ENCODE measurements around the gene TCIRG1.
A peak's percentile ranks its signal among the peaks of the same experiment; 100 is the strongest.

The TCIRG1 gene

DNA sequence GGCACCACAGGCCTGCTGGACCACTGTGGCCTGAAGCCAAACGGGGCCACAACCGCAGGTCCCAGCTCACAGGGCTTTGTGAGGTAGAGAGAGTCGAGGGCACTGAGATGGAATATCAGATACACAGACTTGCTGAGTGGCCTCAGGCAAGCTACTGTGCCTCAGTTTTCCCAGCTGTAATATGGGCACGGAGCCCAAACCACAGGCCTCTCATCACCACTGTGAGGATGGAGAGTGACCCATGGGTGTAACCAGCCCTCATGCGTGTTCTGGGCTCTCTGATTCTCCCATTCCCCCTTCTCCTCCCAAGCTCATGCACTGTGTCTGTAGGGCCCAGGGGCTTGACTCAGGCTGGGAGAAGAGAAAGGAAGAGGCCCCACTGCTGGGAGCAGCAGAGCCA lies 39.1 kb upstream of the TCIRG1 start:
- H3K27me3 Mint-ChIP-seq (ENCODE audit: low read depth) = no peaks in the 10 kb centered on the region
- no peak overlapping the region for H3K4me3 Mint-ChIP-seq
- no peak overlapping the region for H3K27ac Mint-ChIP-seq
- DNase-seq (ENCODE audit: low spot score) = no peak
- H3K4me1 Mint-ChIP-seq (ENCODE audit: low read depth) = peaks cover 16% of the 10 kb centered on the region
- H3K9me3 Mint-ChIP-seq = no peaks in the 10 kb centered on the region
- H3K36me3 Mint-ChIP-seq (ENCODE audit: low read depth) = peaks cover 6% of the 10 kb centered on the region

DNA sequence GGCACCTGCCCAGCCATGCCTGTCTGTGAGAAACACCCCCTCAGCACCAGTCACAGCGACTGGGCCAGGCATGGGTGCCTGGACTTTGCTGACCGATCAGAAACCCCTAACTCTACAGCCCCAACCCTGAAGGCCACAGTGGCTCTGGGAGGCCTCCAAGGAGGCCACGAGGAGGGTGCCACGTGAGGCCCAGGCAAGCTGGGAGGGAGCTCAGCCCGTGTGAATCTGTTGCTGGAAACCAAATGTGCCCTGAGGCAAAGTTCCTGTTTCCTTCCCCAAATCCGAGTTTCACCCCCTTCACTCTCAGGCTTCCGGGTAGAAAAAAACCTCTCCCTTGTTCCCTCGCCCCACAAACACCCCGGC lies 36.3 kb upstream of the TCIRG1 start:
- peak overlapping the region; percentile 76 for H3K4me3 Mint-ChIP-seq
- H3K36me3 Mint-ChIP-seq (ENCODE audit: low read depth) = no peaks in the 10 kb centered on the region
- DNase-seq (ENCODE audit: low spot score) = no peak
- H3K4me1 Mint-ChIP-seq (ENCODE audit: low read depth) = peaks cover 17% of the 10 kb centered on the region
- no peak overlapping the region for H3K27ac Mint-ChIP-seq
- H3K27me3 Mint-ChIP-seq (ENCODE audit: low read depth) = no peaks in the 10 kb centered on the region
- H3K9me3 Mint-ChIP-seq = no peaks in the 10 kb centered on the region

DNA sequence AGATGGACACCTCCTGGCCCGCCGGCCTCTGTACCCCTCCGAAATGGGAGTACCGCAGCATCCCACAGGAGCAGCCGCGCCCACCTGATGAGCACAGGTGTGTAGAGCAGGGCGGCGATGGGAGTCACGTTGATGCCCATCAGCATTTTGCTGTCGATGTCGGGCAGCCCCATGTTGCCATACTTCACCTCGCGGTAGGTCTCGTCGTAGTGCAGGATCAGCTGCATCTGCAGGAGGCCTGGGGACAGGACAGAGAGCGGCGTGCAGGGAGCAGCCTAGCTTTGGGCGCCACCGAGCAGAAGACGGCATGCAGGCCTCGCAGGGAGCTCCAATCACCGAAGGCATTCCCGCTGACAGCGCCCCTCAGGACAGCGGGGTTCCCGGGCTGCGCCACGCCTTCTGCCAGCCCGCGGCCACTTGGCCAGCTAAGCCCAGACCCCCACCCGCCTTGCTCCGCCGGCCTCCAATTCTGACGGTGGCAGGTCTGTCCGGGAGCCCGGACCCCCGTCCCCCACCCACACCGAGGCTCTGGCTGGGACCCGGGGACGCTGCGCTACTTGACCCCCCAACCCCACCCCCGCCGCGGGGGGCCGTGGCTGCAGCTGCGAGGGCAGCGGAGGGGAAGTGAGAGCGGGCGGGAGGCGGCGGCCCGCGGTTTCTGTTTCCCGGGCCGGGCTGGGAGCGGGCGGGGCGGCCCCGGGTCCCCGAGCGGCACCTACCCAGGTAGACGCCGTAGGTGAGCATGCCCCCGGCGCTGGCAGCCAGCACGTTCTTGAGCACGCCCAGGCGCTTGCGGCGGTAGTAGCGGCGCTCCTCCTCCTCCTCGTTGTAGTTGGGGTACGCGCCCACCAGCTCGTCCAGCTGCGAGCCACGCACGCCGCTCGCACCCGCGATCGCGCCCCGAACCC lies 35.6 kb upstream of the TCIRG1 start:
- no peaks in the 10 kb centered on the region for H3K9me3 Mint-ChIP-seq
- peak overlapping the region; percentile 76 for H3K4me3 Mint-ChIP-seq
- DNase-seq (ENCODE audit: low spot score) = no peak
- no peak overlapping the region for H3K27ac Mint-ChIP-seq
- no peaks in the 10 kb centered on the region for H3K36me3 Mint-ChIP-seq (ENCODE audit: low read depth)
- no peaks in the 10 kb centered on the region for H3K27me3 Mint-ChIP-seq (ENCODE audit: low read depth)
- H3K4me1 Mint-ChIP-seq (ENCODE audit: low read depth) = peaks cover 15% of the 10 kb centered on the region

DNA sequence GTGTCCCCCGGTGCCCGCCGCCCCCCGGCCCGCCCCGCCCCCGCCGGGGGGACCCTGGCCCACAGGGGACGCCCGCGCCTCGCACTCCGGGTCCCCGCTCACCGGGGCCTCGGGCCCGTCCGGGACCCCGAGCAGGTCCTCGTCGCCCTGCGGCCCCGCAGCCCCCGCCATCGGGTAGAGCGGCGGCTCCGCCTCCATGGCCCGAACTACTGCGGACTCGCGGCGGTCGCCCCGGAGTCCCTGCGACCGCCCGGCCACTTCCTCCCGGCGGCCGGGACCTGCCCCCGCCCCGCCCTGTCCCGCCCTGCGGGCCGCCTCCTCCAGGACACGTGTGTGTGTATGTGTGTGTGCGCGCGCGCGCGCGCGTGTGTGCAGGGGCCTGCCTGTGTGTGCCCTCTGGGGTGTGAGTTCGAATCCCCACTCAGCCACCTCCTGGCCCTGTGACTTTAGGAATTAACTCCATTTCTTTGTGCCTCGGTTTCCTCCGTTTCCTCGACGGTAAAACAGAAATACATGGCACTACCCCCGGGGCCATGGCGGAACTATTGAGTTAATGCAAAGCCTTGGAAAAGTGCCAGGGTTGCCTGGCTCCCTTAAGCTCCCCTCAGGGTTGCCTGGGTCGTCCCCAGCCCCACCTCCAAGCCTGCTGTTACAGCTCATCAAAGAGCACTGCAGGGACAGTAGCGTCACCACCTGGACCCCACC lies 34.8 kb upstream of the TCIRG1 start, which contains the start of gene UNC93B1:
UNC93B1 (minus strand) TSS at position 252 of the 705 bp plus-strand sequence; CDS start at position 198, 54 bp downstream.
- no peaks in the 10 kb centered on the region for H3K36me3 Mint-ChIP-seq (ENCODE audit: low read depth)
- H3K4me1 Mint-ChIP-seq (ENCODE audit: low read depth) = peaks cover 11% of the 10 kb centered on the region

DNA sequence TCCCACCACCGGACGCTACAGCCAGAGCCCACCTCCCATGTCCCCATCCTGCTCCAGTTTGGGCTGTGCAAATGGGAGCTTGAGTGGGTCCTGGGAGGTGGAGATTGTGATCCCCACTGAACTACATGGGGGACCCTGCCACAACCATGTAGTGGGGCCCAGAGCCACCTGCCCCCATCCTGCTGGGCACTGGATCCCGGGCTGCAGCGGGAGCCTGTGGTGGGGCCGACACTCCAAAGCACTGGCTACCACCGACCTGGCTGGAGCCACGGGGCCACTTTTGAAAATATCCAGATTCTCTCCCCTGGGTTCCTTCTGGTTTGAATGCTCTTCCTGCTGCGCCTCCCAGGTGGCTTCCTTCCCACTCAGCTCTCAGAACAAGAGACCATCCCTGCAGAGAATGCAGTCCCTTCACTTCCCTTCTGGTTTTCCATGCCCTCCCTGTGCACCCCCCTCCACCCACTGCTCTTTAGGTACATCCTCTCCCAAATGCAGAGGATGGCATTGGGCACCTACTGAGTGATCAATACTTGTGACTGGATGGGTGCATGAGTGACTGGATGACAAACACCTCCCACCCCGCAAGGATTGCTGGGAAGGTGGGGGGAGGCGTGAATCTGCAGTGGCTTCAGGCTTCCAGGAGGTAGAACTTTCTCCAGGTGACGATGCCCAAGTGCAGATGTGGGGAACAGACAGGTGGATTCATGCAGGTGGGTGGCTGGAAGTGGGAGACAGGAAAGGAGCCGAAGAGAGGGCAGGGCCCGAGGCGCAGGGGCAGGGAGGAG lies 34.1 kb upstream of the TCIRG1 start:
- H3K27ac Mint-ChIP-seq = peak overlapping the region; percentile 36
- H3K9me3 Mint-ChIP-seq = no peaks in the 10 kb centered on the region
- peak overlapping the region; percentile 82 for H3K4me3 Mint-ChIP-seq
- no peaks in the 10 kb centered on the region for H3K36me3 Mint-ChIP-seq (ENCODE audit: low read depth)
- no peaks in the 10 kb centered on the region for H3K27me3 Mint-ChIP-seq (ENCODE audit: low read depth)
- no peak for DNase-seq (ENCODE audit: low spot score)
- H3K4me1 Mint-ChIP-seq (ENCODE audit: low read depth) = peaks cover 11% of the 10 kb centered on the region

More for the DNA sequence above, 34.8 kb upstream of the TCIRG1 start, which contains the start of gene UNC93B1:
- no peaks in the 10 kb centered on the region for H3K9me3 Mint-ChIP-seq
- peak; percentile 83 for DNase-seq (ENCODE audit: low spot score)
- peak within 1 kb of the TSS; percentile 70 for H3K27ac Mint-ChIP-seq
- H3K4me3 Mint-ChIP-seq = peak within 1 kb of the TSS; percentile 82
- no peaks in the 10 kb centered on the region for H3K27me3 Mint-ChIP-seq (ENCODE audit: low read depth)

DNA sequence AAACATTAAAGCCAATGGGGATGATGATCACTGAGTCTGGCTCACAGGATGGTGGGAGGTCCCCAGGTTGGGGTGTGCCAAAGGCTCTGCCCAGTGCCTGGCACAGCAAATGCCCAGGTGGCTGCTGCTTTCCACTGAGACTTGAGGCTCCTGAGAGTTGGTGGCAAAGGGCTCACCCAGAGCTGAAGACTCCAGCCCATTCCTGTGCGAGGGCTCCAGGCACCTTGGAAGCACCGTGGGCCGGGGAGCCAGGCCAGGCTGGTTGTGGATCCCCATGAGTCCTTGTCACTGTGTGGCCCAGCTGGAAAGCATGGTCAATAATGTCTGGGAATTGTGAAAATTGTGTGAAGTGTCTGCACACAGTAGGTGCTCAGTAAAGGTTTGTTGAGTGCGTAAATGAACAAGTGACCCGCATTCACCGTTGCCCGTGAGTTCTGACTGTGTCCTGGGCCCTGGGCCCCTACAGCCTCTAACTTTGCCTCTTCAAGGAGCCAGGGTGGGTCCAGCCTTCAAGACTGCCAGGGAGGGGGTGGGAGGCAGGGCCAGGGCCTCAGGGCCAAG lies 32.1 kb upstream of the TCIRG1 start:
- Mint-ChIP-seq H3K4me1 (ENCODE audit: low read depth) (peaks cover 11% of the 10 kb centered on the region), H3K27me3 (ENCODE audit: low read depth) (no peaks in the 10 kb centered on the region), H3K4me3 (no peak overlapping the region), H3K36me3 (ENCODE audit: low read depth) (no peaks in the 10 kb centered on the region), H3K27ac (no peak overlapping the region), H3K9me3 (no peaks in the 10 kb centered on the region)
- DNase-seq (ENCODE audit: low spot score) = no peak

DNA sequence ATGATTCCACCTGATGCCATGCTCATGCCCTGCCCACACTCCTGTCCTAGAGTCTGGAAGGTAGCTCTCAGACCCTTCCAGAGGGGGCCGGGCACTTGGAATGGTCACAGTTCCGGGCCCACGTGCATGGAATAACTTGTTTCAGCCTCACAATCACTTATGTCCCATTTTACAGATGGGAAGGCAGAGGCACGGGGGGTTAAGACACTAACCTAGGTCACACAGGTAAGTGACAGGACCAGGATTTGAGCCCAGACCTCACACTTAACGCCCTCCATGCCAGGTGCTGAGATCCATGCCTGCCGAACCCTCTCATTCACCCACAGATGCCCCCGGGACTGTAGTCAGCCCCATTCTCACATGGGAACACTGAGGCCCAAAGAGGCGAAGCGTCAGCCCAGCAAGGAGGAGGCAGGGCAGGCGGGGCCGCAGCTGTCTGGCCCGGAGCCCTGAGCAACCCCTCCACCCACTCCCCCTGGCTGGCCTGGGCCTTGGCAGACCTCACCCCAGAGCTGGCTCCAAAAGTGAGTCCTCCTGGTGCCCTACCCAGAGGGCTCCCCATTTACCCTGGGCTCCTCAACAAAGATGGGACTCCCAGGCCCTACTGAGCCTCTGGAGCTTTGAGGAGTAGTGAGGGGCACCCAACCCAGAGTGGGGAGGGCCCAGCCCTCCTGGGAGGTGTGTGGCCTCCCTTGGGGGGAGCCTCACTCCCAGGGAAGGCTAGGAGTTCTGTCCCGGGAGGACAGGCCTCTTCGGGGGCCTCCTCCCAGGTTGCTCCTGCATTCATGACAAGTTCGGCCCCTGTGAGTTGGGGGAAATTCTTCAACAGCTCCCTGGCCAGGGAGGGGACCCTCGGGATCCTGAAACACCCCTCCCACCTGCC lies 31.1 kb upstream of the TCIRG1 start:
- Mint-ChIP-seq H3K4me1 (ENCODE audit: low read depth) (peaks cover 9% of the 10 kb centered on the region), H3K36me3 (ENCODE audit: low read depth) (no peaks in the 10 kb centered on the region), H3K9me3 (no peaks in the 10 kb centered on the region), H3K4me3 (no peak overlapping the region), H3K27ac (no peak overlapping the region), H3K27me3 (ENCODE audit: low read depth) (no peaks in the 10 kb centered on the region)
- no peak for DNase-seq (ENCODE audit: low spot score)

DNA sequence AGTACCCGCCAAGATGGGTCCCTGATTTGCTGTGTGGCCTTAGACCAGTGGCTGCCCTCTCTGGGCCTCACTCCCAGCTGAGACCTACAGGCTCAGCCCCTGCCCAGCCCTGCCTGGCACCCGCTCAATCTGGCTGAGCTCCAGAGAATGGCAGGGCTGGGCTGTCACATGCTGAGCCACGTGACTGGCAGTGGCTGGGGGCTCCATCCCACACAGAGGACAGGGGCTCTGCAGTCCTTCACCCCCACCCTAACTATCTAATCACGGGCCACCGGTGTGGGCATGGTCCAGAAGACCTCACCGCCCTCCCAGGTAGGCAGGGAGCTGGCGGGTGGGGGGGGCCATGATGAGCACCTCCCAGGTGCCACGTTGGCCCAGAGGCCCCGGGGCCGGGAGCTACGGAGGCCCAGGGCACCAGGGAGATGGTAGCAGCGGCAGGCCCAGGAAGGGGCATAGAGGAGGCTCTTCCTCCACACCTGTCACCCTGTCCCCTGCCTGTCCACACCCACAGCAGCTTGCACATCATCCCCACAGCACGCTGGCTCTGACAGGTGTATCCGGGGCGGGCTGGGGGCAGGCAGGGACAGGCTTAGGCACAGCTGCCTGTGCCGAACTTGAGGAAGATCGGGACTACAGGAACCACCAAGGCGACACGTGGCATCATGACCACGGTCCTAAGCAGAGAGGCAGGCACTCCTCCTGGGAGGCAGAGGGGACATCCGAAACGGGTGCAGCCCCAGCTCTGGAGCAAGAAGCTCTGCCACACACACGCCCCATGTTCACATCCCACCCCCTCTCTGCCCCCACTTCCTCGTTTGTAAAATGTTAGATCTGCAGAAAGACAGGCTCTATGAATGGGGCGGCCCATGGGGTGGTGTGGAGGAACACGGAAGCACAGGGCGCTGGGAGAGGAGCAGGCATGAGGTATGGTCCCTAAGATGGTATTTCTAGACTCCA lies 30.2 kb upstream of the TCIRG1 start:
- DNase-seq (ENCODE audit: low spot score) = no peak
- no peaks in the 10 kb centered on the region for H3K27me3 Mint-ChIP-seq (ENCODE audit: low read depth)
- H3K27ac Mint-ChIP-seq = no peak overlapping the region
- no peak overlapping the region for H3K4me3 Mint-ChIP-seq
- H3K9me3 Mint-ChIP-seq = no peaks in the 10 kb centered on the region
- H3K4me1 Mint-ChIP-seq (ENCODE audit: low read depth) = peaks cover 9% of the 10 kb centered on the region
- no peaks in the 10 kb centered on the region for H3K36me3 Mint-ChIP-seq (ENCODE audit: low read depth)

DNA sequence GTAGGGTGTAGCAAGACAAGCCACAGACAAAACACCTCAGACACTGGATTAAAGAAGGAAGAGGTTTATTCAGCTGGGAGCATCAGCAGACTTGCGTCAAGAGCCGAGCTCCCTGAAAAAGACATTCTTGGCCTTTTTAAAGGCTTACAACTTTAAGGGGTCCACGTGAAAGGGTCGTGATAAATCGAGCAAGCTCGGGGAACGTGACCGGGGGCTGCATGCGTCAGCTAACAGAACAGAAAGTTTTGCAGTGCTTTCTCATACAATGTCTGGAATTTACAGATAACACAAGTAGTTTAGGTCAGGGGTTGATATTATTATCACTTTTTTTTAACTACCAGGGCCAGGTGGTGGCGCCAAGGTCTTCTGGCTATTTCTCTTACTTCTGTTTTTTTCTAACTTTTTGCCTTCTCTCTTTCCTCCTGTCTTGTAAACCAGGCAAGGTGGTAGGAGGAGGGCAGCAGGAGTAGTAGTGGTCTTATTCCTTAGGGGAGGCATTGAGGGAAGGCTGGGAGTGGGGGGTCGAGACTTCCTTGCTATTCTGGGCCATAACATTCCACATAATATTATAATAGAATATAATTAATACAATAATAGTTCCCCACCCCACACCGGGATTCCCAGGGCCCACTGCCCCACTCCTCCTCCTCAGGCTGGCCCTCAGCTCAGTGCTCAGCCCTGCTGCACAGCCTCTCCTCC lies 29.3 kb upstream of the TCIRG1 start:
- no peaks in the 10 kb centered on the region for H3K36me3 Mint-ChIP-seq (ENCODE audit: low read depth)
- DNase-seq (ENCODE audit: low spot score) = no peak
- peaks cover 4% of the 10 kb centered on the region for H3K4me1 Mint-ChIP-seq (ENCODE audit: low read depth)
- no peaks in the 10 kb centered on the region for H3K27me3 Mint-ChIP-seq (ENCODE audit: low read depth)
- H3K27ac Mint-ChIP-seq = no peak overlapping the region
- no peak overlapping the region for H3K4me3 Mint-ChIP-seq
- no peaks in the 10 kb centered on the region for H3K9me3 Mint-ChIP-seq

DNA sequence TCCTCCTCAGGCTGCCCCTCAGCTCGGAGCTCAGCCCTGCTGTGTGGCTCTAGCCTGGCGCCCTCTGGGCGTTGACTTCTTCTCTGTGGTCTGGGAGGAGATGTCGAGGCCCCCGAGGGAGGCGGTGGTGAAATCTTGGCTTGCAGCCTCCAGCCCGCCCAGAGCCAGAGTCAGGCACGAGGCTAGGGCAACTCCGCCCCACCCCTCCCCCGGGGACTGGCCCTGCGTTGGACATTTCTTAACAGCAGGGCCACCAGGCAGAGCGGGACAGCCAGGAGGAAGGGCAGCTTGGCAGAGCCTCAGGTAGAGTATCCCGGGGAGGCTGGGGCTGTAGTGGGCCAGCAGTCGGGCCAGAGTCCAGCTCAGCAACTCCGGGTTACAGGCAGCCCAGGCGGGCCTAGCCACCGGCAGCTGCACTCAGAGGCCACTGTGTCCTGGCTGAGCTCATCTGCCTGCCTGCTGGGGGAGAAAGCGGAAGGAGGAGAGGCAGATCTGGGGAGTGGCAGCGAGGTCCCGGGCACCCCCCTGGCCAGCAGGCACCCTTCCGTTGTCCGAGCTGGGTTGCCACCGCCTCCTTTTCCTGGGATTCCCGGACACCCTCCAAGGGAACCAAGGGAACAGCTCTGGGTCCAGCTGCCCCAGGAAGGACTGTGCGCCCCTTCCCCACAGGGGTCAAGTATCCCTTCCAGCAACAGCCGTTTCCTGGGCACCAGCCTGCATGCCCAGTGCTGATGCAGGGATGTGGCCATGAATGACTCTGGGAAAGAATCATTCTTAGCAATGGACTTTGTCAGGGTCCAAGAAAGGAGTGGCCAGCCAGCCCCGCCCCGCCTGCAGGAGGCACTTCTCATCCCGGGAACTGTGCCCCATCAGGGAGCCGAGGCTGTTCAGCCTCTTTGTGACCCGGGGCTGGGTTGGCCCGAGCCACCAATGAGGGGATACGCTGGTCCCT lies 28.5 kb upstream of the TCIRG1 start, which contains the start of gene ALDH3B1:
ALDH3B1 (plus strand) TSS at position 238 of the 952 bp plus-strand sequence. CDS start 4,971 bp downstream, outside the sequence.
- Mint-ChIP-seq H3K9me3 (no peaks in the 10 kb centered on the region), H3K27me3 (ENCODE audit: low read depth) (no peaks in the 10 kb centered on the region), H3K4me3 (no peak within 1 kb of the TSS), H3K4me1 (ENCODE audit: low read depth) (no peaks in the 10 kb centered on the region), H3K36me3 (ENCODE audit: low read depth) (no peaks in the 10 kb centered on the region), H3K27ac (no peak within 1 kb of the TSS)
- DNase-seq (ENCODE audit: low spot score) = no peak

Measured in T-helper 2 cell treated with Interferon-gamma antibody and Interleukin-4, amounts not matched to agents 5 μg/mL and 100 μg/mL, for 36 hours (primary cell).